SIG-M5 (cell line): ENCODE data around the gene CCDC91.
"Not testable (repeated sequence)": the region's sequence is repeated elsewhere in the genome, so short reads cannot be mapped to it uniquely, and the experiment has no call there.

Experiments used
- DNase-seq: peaks from one replicate; lab custom pipeline; 2025; lab: John Stamatoyannopoulos, UW

The CCDC91 gene

DNA sequence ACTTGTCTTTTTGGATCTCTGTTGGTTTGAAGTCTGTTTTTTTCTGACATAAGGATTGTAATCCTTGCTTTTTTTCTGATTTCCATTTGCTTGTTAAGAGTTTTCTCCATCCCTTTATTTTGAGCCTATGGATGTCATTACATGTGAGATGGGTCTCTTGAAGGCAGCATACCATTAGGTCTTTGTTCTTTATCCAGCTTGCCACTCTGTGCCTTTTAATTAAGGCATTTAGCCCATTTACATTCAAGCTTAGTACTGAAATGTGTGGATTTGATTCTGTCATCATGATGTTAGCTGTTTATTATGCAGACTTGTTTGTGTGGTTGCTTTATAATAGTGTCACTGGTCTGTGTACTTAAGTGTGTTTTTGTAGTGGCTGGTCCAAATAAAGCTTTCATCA lies 100.0 kb downstream of the CCDC91 start:
- no peak for DNase-seq

- no peak for DNase-seq
Measured at GRCh38 chr12:28292699-28293098, 102.4 kb downstream of the CCDC91 start.

DNA sequence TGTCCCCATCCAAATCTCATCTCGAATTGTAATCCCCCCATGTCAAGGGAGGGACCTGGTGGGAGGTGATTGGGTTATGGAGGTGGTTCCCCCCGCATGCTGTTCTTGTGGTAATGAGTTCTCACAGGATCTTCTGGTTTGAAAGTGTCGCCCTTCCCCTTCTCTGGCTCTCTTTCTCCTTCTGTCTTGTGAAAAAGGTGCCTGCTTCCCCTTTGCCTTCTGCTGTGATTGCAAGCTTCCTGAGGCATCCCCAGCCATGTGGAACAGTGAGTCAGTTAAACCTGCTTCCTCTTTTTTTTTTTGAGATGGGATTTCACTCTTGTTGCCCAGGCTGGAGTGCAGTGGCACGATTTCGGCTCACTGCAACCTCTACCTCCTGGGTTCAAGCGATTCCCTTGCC lies 104.0 kb downstream of the CCDC91 start:
- DNase-seq, result no peak

- no peak for DNase-seq
Measured at GRCh38 chr12:28296287-28296686, 106.0 kb downstream of the CCDC91 start.

GRCh38 chr12:28303192-28303591 lies 112.9 kb downstream of the CCDC91 start:
- no peak for DNase-seq

- no peak for DNase-seq
Measured at GRCh38 chr12:28306535-28306934, 116.3 kb downstream of the CCDC91 start.

GRCh38 chr12:28308891-28309290 lies 118.6 kb downstream of the CCDC91 start:
- no peak for DNase-seq

DNA sequence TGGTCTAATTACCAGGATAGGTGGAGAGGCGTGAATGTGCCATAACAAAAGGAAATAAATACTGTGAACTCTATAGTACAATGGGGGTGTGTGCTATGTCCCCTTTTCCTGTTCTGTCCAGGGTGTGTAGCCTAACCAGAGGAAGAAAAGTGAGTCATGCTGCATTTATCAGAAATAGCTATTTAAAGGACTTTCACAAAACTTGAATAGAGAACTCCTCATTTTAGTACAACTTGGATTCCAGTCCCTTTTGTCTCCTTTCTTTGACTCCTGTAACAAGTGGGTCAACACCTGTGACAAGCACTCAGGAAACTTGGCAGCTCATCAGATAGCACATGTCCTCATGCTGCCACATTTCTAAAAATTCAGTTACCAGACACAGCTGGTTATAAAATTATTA lies 123.4 kb downstream of the CCDC91 start:
- no peak for DNase-seq

GRCh38 chr12:28316049-28316448 lies 125.8 kb downstream of the CCDC91 start:
- no peak for DNase-seq

- no peak for DNase-seq
Measured at GRCh38 chr12:28318273-28318672, 128.0 kb downstream of the CCDC91 start.

DNA sequence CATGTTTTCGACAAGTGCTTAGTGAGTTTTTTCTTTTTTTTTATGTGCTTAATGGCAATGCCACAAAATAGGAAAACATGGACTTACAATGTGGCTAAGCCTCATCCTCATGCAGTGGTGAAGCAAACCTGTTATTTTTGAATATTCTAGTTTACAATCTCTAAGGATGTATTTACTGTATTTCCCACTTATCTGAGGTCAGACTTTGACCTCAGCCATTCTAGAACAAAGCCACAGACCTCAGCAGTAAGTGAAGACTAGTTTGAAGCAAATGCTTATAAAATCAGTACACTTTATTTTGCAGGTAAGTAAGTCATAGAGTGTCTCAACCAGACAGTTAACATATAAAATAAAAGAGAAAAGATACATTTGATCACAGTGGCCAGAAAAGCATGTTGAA lies 130.1 kb downstream of the CCDC91 start:
- DNase-seq, result no peak

- no peak for DNase-seq
Measured at GRCh38 chr12:28327722-28328121, 137.5 kb downstream of the CCDC91 start.

- no peak for DNase-seq
Measured at GRCh38 chr12:28328967-28329366, 138.7 kb downstream of the CCDC91 start.

- DNase-seq, result not testable (repeated sequence)
Measured at GRCh38 chr12:28329727-28330126, 139.5 kb downstream of the CCDC91 start.

- DNase-seq, result not testable (repeated sequence)
Measured at GRCh38 chr12:28330232-28330631, 140.0 kb downstream of the CCDC91 start.

- DNase-seq, result no peak
Measured at GRCh38 chr12:28331130-28331529, 140.9 kb downstream of the CCDC91 start.

GRCh38 chr12:28340261-28341045 lies 150.2 kb downstream of the CCDC91 start:
- no peak for DNase-seq

GRCh38 chr12:28343713-28344112 lies 153.5 kb downstream of the CCDC91 start:
- no peak for DNase-seq

DNA sequence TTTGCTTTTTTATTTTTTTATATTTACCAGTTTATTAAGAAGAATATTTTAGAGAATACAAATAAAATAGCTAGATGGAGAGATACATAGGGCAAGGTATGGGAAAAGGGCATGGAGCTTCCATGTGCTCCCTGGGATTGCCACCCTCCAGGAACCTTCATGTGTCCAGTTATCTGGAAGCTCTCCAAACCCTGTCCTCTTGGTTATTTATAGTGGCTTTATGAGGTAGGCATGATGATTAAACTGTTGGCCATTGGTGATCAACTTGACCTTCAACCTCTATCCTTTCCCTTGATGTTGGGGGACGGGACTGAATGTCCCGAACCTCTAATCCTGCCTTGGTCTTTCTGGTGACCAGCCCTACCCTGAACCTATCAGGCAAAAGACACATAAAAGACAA lies 156.3 kb downstream of the CCDC91 start:
- DNase-seq, result no peak

GRCh38 chr12:28349196-28349595 lies 158.9 kb downstream of the CCDC91 start:
- DNase-seq, result no peak

- DNase-seq, result no peak
Measured at GRCh38 chr12:28350502-28350901, 160.2 kb downstream of the CCDC91 start.

GRCh38 chr12:28351414-28351813 lies 161.2 kb downstream of the CCDC91 start:
- DNase-seq, result no peak

DNA sequence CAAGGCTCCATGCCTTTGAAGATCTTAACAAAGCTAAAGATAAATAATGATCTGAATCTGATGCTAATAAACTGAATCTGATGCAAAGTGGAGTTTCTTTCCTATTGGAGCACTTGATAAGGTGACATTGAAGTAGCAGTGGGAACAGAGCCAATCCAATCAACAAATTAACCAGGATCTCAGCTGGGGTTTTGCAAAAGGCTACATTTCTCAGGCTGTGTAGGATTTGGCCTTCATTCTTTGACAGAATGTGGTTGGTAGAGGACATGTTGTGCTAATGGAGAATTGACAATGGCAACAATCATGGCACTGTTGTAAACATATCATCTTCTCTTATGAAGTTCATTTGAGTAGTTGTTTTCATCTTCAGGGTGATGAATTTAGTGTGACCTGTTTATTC lies 164.9 kb downstream of the CCDC91 start:
- no peak for DNase-seq

GRCh38 chr12:28360253-28360652 lies 170.0 kb downstream of the CCDC91 start:
- no peak for DNase-seq
